ENCODE measurements around the gene HBM. TPM values are rescaled to one million over a fixed set of nuclear protein-coding genes. Genes with fewer than 3 reads are reported as not detected.
A peak's percentile ranks its signal among the peaks of the same experiment; 100 is the strongest.
"Not testable (repeated sequence)": the region's sequence is repeated elsewhere in the genome, so short reads cannot be mapped to it uniquely, and the experiment has no call there.

Gene HBM
- total RNA-seq, 1 donor from 2014 or later: not detected

GRCh38 chr16:143047-143446, 22.7 kb upstream of the HBM start:
- DNase-seq: no peak
- intact Hi-C loops (cut with DNase I): no loop called here
- no peak for ATAC-seq (ENCODE audit: poor library complexity)

GRCh38 chr16:143456-143855, 22.3 kb upstream of the HBM start:
- DNase-seq (no peak), ATAC-seq (ENCODE audit: poor library complexity) (no peak)
- intact Hi-C loops (cut with DNase I): no loop called here

DNA sequence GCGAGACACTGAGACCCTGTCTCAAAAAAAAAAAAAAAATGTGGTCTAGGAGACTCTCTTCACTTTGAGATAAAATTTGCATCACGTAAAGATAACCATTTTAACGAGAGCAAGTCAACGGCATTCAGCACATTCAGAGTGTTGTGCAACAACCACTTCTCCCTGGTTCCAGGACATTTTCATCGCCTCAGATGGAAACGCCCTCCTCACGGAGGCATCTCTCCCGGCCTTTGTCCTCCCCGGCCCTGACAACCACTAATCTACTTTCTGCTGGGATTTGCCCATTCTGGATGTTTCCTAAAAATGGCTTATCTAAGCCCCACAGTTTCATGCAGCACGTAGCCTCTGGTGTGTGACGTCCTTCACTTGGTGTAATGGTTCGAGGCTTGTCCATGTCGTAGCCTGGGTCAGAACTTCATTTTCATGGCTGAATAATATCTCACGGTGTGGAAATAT, 21.0 kb upstream of the HBM start:
- no peak for ATAC-seq (ENCODE audit: poor library complexity)
- intact Hi-C loops (cut with DNase I): no loop called here
- no peak for DNase-seq

DNA sequence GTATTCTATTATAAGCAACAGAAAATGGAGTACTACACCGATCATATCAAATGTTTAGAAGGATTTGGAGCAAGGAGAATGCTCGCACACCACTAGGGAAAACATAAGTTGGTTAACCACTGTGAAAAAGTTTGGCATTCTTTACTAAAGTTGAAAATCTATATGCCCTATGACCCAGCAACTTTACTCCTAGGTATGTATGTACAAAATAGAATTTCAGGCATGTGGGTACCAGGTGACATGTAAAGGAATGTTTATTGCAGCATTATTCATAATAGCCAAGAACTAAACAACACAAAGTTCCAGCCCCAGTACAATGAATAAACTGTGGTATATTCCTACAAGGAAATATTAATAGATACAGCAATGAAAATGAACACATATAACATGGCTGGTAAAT, 19.1 kb upstream of the HBM start:
- no peak for DNase-seq
- ATAC-seq (ENCODE audit: poor library complexity): no peak
- intact Hi-C loops (cut with DNase I): no loop called here

GRCh38 chr16:149024-149660, 16.6 kb upstream of the HBM start:
- ATAC-seq (ENCODE audit: poor library complexity) (no peak), DNase-seq (no peak)
- intact Hi-C loops (cut with DNase I): no loop called here

DNA sequence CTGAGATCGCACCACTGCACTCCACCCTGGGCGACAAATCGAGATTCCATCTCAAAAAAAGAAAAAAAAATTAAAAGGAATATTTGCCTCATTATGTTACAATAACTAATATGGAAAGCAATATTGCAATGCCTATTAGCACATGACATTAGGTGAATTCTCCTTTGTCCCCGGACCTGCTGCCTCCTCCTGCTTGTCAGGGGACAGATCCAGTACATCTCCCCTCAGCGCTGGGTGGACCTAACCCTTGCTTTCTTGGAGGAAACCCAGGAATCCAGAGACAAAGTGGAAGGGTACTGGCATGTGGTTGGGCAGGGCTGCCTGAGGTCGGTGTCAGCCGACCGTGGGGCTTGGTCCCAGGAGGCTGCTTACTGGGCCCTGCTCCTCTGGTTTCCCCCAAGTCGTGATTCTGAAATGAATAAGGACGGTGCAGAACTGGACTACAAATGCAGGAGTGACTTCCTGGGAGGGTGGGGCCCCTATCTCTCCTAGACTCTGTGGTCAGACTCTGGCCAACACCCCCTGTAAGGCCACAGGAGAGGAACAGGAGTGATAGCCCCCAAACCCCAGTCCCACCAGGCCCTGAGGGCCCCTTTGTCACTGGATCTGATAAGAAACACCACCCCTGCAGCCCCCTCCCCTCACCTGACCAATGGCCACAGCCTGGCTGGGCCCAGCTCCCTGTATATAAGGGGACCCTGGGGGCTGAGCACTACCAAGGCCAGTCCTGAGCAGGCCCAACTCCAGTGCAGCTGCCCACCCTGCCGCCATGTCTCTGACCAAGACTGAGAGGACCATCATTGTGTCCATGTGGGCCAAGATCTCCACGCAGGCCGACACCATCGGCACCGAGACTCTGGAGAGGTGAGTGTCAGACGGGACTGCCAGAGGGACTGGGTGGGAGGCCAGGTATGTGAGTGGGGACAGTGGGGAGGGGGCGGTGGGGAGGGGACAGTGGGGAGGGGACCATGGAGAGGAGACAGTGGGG, 13.3 kb upstream of the HBM start, which contains the start of gene HBZ:
Gene HBZ (plus strand): TSS at position 504 of the 988 bp plus-strand sequence. CDS start 266 bp downstream, at position 770.
- intact Hi-C loops (cut with DNase I): no loop called here
- ATAC-seq (ENCODE audit: poor library complexity) (peak; percentile 25), DNase-seq (no peak)

DNA sequence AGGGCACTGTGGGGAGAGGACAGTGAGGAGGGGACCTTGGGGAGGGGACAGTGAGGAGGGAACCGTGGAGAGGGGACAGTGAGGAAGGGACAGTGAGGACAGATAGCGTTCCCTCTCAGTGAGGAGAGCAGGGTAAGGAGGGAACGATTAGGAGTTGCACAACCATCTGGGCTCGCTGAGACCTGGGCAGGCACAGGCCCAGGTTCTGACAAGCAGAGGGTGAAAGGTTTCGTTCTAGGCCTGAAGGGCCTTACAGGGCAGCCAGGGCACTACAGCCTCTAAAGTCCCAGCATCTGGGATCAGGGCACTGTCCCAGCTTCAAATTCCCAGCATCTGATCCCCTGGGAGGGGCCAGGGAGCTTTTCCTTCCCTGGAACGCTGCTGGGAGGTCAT, 12.7 kb upstream of the HBM start:
- intact Hi-C loops (cut with DNase I); DNase-seq: not testable (repeated sequence)
- peak; percentile 36 for ATAC-seq (ENCODE audit: poor library complexity)

GRCh38 chr16:153550-154216, 12.1 kb upstream of the HBM start:
- intact Hi-C loops (cut with DNase I); DNase-seq: not testable (repeated sequence)
- ATAC-seq (ENCODE audit: poor library complexity): peak; percentile 31

DNA sequence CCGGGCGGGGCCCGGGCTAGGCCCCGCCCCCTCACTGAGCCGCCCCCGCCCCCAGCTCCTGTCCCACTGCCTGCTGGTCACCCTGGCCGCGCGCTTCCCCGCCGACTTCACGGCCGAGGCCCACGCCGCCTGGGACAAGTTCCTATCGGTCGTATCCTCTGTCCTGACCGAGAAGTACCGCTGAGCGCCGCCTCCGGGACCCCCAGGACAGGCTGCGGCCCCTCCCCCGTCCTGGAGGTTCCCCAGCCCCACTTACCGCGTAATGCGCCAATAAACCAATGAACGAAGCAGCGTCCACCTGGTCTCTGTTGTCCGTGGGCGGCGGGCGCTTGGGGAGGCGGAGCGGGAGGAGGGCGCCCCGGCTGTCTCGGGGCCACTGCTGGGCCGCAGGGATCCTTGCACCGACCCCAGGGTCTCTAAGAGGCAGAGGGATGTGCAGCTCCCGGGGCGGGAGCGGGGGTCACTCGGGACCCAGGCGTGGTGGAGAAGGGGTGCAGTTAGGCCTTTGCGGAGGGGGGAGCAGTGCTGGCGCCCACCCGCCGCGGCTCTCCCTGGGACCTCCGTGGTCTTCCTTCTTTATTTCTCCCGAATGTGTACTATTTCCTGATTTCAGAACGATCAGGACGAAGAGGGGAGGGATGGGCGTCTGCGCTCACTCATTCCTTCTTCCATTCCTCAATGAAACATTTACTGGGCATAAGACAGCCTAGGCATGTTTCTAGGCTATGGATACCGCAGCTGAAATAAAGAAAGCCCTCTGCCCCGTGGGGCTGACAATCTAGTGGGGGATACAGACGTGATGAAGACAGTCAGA, 11.4 kb upstream of the HBM start:
- intact Hi-C loops (cut with DNase I): no loop called here
- no peak for DNase-seq
- peak; percentile 53 for ATAC-seq (ENCODE audit: poor library complexity)

- ATAC-seq (ENCODE audit: poor library complexity) (no peak), DNase-seq (no peak)
- intact Hi-C loops (cut with DNase I): no loop called here
Observed at GRCh38 chr16:155031-155398, 10.8 kb upstream of the HBM start.

DNA sequence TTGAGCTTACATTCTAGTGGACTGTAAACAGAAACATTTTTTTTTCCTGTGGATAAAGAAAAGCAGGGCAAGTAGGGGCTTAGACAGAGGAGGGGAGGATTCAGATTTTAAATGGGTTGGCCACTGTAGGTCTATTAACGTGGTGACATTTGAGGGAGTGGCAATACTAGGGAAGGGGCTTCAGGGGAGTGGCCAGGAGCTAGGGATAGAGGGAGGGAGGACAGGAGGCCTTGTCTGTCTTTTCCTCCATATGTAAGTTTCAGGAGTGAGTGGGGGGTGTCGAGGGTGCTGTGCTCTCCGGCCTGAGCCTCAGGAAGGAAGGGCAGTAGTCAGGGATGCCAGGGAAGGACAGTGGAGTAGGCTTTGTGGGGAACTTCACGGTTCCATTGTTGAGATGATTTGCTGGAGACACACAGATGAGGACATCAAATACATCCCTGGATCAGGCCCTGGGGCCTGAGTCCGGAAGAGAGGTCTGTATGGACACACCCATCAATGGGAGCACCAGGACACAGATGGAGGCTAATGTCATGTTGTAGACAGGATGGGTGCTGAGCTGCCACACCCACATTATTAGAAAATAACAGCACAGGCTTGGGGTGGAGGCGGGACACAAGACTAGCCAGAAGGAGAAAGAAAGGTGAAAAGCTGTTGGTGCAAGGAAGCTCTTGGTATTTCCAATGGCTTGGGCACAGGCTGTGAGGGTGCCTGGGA, 6.5 kb upstream of the HBM start:
- no peak for ATAC-seq (ENCODE audit: poor library complexity)
- DNase-seq: peak; percentile 25
- intact Hi-C loops (cut with DNase I): no loop called here

- intact Hi-C loops (cut with DNase I); ATAC-seq (ENCODE audit: poor library complexity); DNase-seq: not testable (repeated sequence)
Observed at GRCh38 chr16:160242-160641, 5.5 kb upstream of the HBM start.

- intact Hi-C loops (cut with DNase I): no loop called here
- ATAC-seq (ENCODE audit: poor library complexity): no peak
- DNase-seq: peak; percentile 1
Observed at GRCh38 chr16:160691-161190, 5.0 kb upstream of the HBM start.

GRCh38 chr16:162271-162991, 3.3 kb upstream of the HBM start:
- intact Hi-C loops (cut with DNase I): no loop called here
- DNase-seq (peak; percentile 21), ATAC-seq (ENCODE audit: poor library complexity) (no peak)

GRCh38 chr16:163139-163538, 2.6 kb upstream of the HBM start:
- DNase-seq; intact Hi-C loops (cut with DNase I); ATAC-seq (ENCODE audit: poor library complexity): not testable (repeated sequence)

DNA sequence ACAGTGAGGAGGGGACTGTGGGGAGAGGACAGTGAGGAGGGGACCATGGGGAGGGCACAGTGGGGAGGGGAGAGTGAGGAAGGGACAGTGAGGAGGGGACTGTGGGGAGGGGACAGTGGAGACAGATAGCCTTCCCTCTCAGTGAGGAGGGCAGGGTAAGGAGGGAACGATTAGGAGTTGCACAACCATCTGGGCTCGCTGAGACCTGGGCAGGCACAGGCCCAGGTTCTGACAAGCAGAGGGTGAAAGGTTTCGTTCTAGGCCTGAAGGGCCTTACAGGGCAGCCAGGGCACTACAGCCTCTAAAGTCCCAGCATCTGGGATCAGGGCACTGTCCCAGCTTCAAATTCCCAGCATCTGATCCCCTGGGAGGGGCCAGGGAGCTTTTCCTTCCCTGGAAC, 2.1 kb upstream of the HBM start:
- not testable (repeated sequence) for DNase-seq
- ATAC-seq (ENCODE audit: poor library complexity): peak; percentile 45

More for the DNA sequence above, 2.1 kb upstream of the HBM start:
- intact Hi-C loops (cut with DNase I): not testable (repeated sequence)

Measured in Right ventricle myocardium superior (tissue), 1 donor.